ENCODE results near the gene TBCD.

GRCh38 chr17:82805823-82806222 lies 54.0 kb downstream of the TBCD start:
- no peak for TF ChIP-seq CTCF (IDR thresholded peaks at IDR 0.05)
- no peak for TF ChIP-seq POLR2A (IDR thresholded peaks at IDR 0.05)
